Endothelial cell of umbilical vein (primary cell): ENCODE measurements around the gene THSD4. TPM values are rescaled to one million over a fixed set of nuclear protein-coding genes. Genes with fewer than 3 reads are reported as not detected.

Source experiments
- BruUV-seq: library from RNA; stranded (reverse); fragments of 400-500 nt; replicated peaks from 2 replicates; lab custom pipeline; 2021; lab: Mats Ljungman, UMichigan
- CTCF ChIA-PET: fragments of 300-600, 350-600 bp; sonication (Branson Sonifier 250); formaldehyde crosslinking; loops from one replicate; lab custom pipeline; 2021; ENCODE audit warnings: antibody characterized with exemption, inconsistent platforms; lab: Charles Lee
- POLR2A ChIA-PET: fragments of 300-600, 350-600 bp; sonication (Branson Sonifier 250); formaldehyde crosslinking; loops from one replicate; lab custom pipeline; 2021; ENCODE audit warnings: antibody characterized with exemption, inconsistent platforms; lab: Charles Lee
- DNase-seq: peaks from one replicate; pipeline ENCODE4 v3.0.0-alpha.2; 2011; ENCODE audit warnings: low read depth, low spot score
- FAIRE-seq: peaks from 2 replicates; lab custom pipeline; 2011; peaks lifted over from hg19 to GRCh38; lab: Jason Lieb, UNC
- H2AFZ ChIP-seq: 2 replicates; pipeline ENCODE4 v1.6.0; 2012; ENCODE audit warnings: low read depth, low read length, control low read depth, inconsistent platforms
- H3K27ac ChIP-seq: 2 replicates; pipeline ENCODE4 v1.5.1; 2011; ENCODE audit warnings: low read depth, mild to moderate bottlenecking, control low read depth, low read length, moderate library complexity; ENCODE audit not compliant: insufficient read depth
- H3K27me3 ChIP-seq, 2 experiments: 2 replicates each; pipeline versions ENCODE4 v1.6.0 to v1.6.1; 2011; ENCODE audit warnings: low read length in 2 of 2, mixed read lengths in 1 of 2; ENCODE audit not compliant: control insufficient read depth in 2 of 2, insufficient read depth in 2 of 2
- H3K36me3 ChIP-seq, 2 experiments: 2 replicates in 1 of 2; 3 replicates in 1 of 2; pipeline ENCODE4 v1.5.1; 2011; ENCODE audit warnings: low read length in 2 of 2, mild to moderate bottlenecking in 1 of 2, moderate library complexity in 1 of 2; ENCODE audit not compliant: control insufficient read depth in 2 of 2, insufficient read depth in 2 of 2; ENCODE audit errors: extremely low read depth in 1 of 2
- H3K4me1 ChIP-seq: 3 replicates; pipeline ENCODE4 v1.5.1; 2011; ENCODE audit warnings: mild to moderate bottlenecking, low read length; ENCODE audit not compliant: control insufficient read depth, insufficient read depth; ENCODE audit errors: extremely low read depth
- H3K4me2 ChIP-seq: 2 replicates; pipeline ENCODE4 v1.6.1; 2011; ENCODE audit warnings: low read length, control low read depth, mixed read lengths; ENCODE audit not compliant: insufficient read depth
- H3K4me3 ChIP-seq, 3 experiments: fragments of 200-600 bp in 1 of 3; sonication (generic), shearing (Covaris generic) in 1 of 3; replicated peaks in 1 of 3; 2 replicates each; pipeline ENCODE4 v1.5.1; 2011 to 2016; ENCODE audit warnings: control low read depth in 3 of 3, low read length in 3 of 3, mild to moderate bottlenecking in 2 of 3, inconsistent platforms in 1 of 3, low read depth in 1 of 3, moderate library complexity in 1 of 3; ENCODE audit not compliant: insufficient read depth in 1 of 3
- H3K79me2 ChIP-seq: 2 replicates; pipeline ENCODE4 v1.6.0; 2012; ENCODE audit warnings: low read length, inconsistent platforms; ENCODE audit not compliant: control insufficient read depth, insufficient read depth
- H3K9ac ChIP-seq: replicated peaks from 2 replicates; pipeline ENCODE3; 2011; ENCODE audit warnings: low read length, control low read depth; ENCODE audit not compliant: insufficient read depth; ENCODE audit errors: extremely low read depth
- H3K9me1 ChIP-seq: replicated peaks from 3 replicates; pipeline ENCODE4 v1.6.0; 2011; ENCODE audit warnings: mild to moderate bottlenecking, low read length; ENCODE audit not compliant: control insufficient read depth, insufficient read depth; ENCODE audit errors: extremely low read depth
- H3K9me3 ChIP-seq: replicated peaks from 2 replicates; pipeline ENCODE4 v1.5.1; 2012; ENCODE audit warnings: low read length, inconsistent platforms; ENCODE audit not compliant: control insufficient read depth, insufficient read depth
- H4K20me1 ChIP-seq: replicated peaks from 2 replicates; pipeline ENCODE3; 2011; ENCODE audit warnings: mild to moderate bottlenecking, low read length; ENCODE audit not compliant: control insufficient read depth, insufficient read depth; ENCODE audit errors: extremely low read depth
- EZH2 ChIP-seq: IDR thresholded peaks from 2 replicates; pipeline ENCODE4 v1.6.1; 2012; ENCODE audit warnings: borderline replicate concordance, low read depth, mild to moderate bottlenecking, moderate library complexity, low read length, inconsistent platforms; ENCODE audit not compliant: severe bottlenecking
- FOS ChIP-seq: IDR thresholded peaks from 2 replicates; pipeline ENCODE4 v1.6.1; 2011; ENCODE audit warnings: mild to moderate bottlenecking, low read length, moderate library complexity, borderline replicate concordance; ENCODE audit not compliant: insufficient read depth
- GATA2 ChIP-seq: IDR thresholded peaks from 2 replicates; pipeline ENCODE4 v1.7.0; 2011; ENCODE audit warnings: low read depth, mild to moderate bottlenecking, moderate library complexity, mixed read lengths, low read length; ENCODE audit not compliant: insufficient read length, insufficient read depth
- JUN ChIP-seq: IDR thresholded peaks from 2 replicates; pipeline ENCODE4 v1.6.1; 2011; ENCODE audit warnings: borderline replicate concordance, low read depth; ENCODE audit not compliant: insufficient read length, insufficient read depth
- MYC ChIP-seq: IDR thresholded peaks from one replicate; pipeline ENCODE4 v1.6.1; 2011; ENCODE audit warnings: mild to moderate bottlenecking, low read depth, low read length
- POLR2A ChIP-seq: IDR thresholded peaks from 2 replicates; pipeline ENCODE4 v1.6.1; 2012; ENCODE audit warnings: low read depth, mild to moderate bottlenecking, control low read depth, low read length
- POLR2AphosphoS5 ChIP-seq: IDR thresholded peaks from 2 replicates; pipeline ENCODE4 v1.6.1; 2012; ENCODE audit warnings: low read depth, mild to moderate bottlenecking, control low read depth, low read length, moderate library complexity; ENCODE audit not compliant: insufficient read depth
- dilution Hi-C: fragments of 300-500 bp; cut with MboI; formaldehyde crosslinking; loops from one replicate; pipeline ENCODE4 v1.15.0; 2019; ENCODE audit warnings: low sequenced_read_pairs; ENCODE audit not compliant: extremely low pct_ligation_motif_present
- intact Hi-C: fragments of 100-400 bp; cut with micrococcal nuclease; formaldehyde crosslinking; loops from one replicate; pipeline ENCODE4 v1.10.0; 2022
- polyA plus RNA-seq, 4 experiments: library from polyadenylated mRNA; depleted of rRNA in 3 of 4; stranded (reverse) in 3 of 4; unstranded in 1 of 4; fragments of >200 nt; gene quantifications; 2 replicates each; pipeline versions ENCODE4 v1.2.1 to v1.2.3, GENCODE V29; 2011 to 2012; ENCODE audit warnings: missing spikeins in 1 of 4
- total RNA-seq: library from RNA; stranded (reverse); gene quantifications from 2 replicates; pipeline ENCODE4 v1.2.3, GENCODE V29; 2021
- TF ChIP-seq, protein P1 (sequence below), 2 donors: IDR thresholded peaks; 1 replicate in 1 of 2; 2 replicates in 1 of 2; pipeline ENCODE4 v1.5.1; 2011; ENCODE audit warnings: low read length in 2 of 2, mild to moderate bottlenecking in 2 of 2, moderate library complexity in 2 of 2, control low read depth in 1 of 2, inconsistent platforms in 1 of 2, low read depth in 1 of 2; ENCODE audit not compliant: insufficient read depth in 1 of 2; ENCODE audit errors: extremely low read depth in 1 of 2
- TF ChIP-seq, protein P2 (sequence below): IDR thresholded peaks from 2 replicates; pipeline ENCODE4 v1.6.1; 2011; ENCODE audit not compliant: insufficient read depth, insufficient read length

THSD4 gene
- total and polyA plus RNA-seq, 2 donors (not counting 3 experiments of a cell fraction or from before 2014, with no cell fraction given): 9.9 to 25.4 TPM

DNA sequence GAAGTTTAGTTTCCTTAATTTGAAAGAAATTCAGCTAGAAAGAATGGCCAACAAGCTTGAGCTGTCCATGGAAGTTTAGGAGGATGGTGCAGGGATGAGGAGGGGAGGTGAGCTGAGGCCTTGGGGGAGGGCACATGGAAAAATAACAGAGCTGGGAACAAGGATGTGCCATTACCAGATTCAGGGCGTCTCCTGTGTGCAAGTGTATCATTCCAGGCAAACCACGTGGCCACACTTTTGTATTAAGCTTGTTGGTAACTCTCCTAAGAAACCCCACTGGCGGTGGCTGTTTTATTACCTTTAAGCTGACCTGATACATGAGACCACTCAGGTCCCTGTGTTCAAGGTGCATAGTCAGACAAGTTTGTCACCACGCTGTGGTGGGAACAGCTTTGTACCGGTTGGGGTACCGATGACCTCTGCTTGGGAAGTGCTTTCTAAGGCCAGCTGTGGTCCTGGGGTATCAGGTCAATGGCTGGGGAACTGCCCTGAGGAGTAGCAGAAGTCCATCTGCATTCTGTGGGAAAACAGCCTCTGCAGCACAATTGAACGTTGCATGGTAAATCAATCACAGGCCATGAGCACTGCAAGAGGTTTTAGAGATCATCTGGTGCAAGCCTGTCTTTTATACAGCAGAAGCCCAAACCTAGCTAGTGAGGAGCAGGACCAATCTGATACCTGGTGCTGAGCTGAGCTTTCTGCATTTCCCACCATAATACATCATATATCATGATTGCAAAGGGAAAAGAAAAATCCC lies 235.5 kb downstream of the THSD4 start:
- no peak for FAIRE-seq
- no peak for TF ChIP-seq JUN
- TF ChIP-seq, protein P1, sequence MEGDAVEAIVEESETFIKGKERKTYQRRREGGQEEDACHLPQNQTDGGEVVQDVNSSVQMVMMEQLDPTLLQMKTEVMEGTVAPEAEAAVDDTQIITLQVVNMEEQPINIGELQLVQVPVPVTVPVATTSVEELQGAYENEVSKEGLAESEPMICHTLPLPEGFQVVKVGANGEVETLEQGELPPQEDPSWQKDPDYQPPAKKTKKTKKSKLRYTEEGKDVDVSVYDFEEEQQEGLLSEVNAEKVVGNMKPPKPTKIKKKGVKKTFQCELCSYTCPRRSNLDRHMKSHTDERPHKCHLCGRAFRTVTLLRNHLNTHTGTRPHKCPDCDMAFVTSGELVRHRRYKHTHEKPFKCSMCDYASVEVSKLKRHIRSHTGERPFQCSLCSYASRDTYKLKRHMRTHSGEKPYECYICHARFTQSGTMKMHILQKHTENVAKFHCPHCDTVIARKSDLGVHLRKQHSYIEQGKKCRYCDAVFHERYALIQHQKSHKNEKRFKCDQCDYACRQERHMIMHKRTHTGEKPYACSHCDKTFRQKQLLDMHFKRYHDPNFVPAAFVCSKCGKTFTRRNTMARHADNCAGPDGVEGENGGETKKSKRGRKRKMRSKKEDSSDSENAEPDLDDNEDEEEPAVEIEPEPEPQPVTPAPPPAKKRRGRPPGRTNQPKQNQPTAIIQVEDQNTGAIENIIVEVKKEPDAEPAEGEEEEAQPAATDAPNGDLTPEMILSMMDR (IDR thresholded peaks at IDR 0.05; ENCODE audit: extremely low read depth in 1 of 2, insufficient read depth in 1 of 2, low read depth in 1 of 2, low read length in 2 of 2): no peak
- no peak for TF ChIP-seq POLR2AphosphoS5
- no peak for TF ChIP-seq POLR2A
- no peak for TF ChIP-seq MYC
- no peak for TF ChIP-seq FOS
- no peak for TF ChIP-seq EZH2
- TF ChIP-seq GATA2: no peak
- TF ChIP-seq, protein P2, sequence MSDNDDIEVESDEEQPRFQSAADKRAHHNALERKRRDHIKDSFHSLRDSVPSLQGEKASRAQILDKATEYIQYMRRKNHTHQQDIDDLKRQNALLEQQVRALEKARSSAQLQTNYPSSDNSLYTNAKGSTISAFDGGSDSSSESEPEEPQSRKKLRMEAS: no peak
- Histone ChIP-seq H3K9me3 (no peaks in the 10 kb centered on the region), H3K4me3 (no peak overlapping the region), H2AFZ (no peak overlapping the region), H3K9ac (no peak overlapping the region), H3K4me1 (no peaks in the 10 kb centered on the region), H3K27me3 (no peaks in the 10 kb centered on the region), H3K4me2 (no peak overlapping the region), H4K20me1 (no peaks in the 10 kb centered on the region), H3K79me2 (no peaks in the 10 kb centered on the region), H3K9me1 (no peaks in the 10 kb centered on the region), H3K27ac (no peak overlapping the region), H3K36me3 (no peaks in the 10 kb centered on the region)
- DNase-seq: no peak
- CTCF ChIA-PET: interaction anchor here (0.6 kb wide), 1 partner anchor 10 kb away, joined by 3 read pairs; no protein-coding TSS in a partner anchor
- POLR2A ChIA-PET: no interaction called here
- dilution Hi-C loops: no loop called here
- intact Hi-C loops: no loop called here
- BruUV-seq: no TSS peak
